Renal cortex interstitium (tissue), 11 donors: ENCODE results near the gene MYL11. TPM values are rescaled to one million over a fixed set of nuclear protein-coding genes. Genes with fewer than 3 reads are reported as not detected.
"Not testable (repeated sequence)": the region's sequence is repeated elsewhere in the genome, so short reads cannot be mapped to it uniquely, and the experiment has no call there.

ENCODE experiments used
- DNase-seq, 11 donors: peaks; one replicate each; pipeline ENCODE4 v3.0.0-alpha.2; 2013; ENCODE audit warnings: low read depth in 9 of 11, low spot score in 4 of 11; ENCODE audit errors: extremely low read depth in 1 of 11
- polyA plus RNA-seq, 3 donors: library from polyadenylated mRNA; unstranded; fragments of 120-200 nt; gene quantifications; one replicate each; pipeline ENCODE4 v1.2.1, GENCODE V29; 2013; ENCODE audit not compliant: insufficient read length in 3 of 3

MYL11 gene
- polyA plus RNA-seq, 3 donors = 0.56 to 4.5 (median 1.2) TPM

DNA sequence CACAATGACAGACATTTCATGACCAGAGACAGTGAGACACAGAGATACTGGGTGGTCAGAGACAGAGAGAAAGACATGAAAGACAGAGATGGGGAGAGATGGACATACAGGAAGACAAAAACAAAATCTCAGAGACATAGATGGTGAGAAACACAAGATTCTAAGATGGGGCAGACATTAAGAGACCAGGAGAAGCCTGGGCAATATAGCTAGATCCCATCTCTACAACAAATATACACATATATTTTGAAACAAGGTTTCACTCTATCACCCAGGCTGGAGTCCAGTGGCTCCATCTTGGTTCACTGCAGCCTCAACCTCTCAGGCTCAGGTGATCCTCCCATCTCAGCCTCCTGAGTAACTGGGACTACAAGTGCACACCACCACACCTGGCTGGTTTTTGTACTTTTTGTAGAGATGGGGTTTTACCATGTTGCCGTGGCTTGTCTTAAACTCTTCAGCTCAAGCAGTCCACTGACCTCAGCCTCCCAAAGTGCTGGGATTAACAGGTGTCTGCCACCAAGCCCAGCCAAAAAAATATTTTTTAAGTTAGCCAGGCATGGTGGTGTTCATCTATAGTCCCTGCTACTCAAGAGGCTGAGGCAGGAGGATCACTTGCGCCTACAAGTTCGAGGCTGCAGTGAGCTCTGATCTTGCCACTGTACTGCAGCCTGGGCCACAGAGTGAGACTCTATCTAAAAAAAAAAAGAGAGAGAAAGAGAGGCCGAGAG lies 5.6 kb downstream of the MYL11 start:
- DNase-seq = no peak

DNA sequence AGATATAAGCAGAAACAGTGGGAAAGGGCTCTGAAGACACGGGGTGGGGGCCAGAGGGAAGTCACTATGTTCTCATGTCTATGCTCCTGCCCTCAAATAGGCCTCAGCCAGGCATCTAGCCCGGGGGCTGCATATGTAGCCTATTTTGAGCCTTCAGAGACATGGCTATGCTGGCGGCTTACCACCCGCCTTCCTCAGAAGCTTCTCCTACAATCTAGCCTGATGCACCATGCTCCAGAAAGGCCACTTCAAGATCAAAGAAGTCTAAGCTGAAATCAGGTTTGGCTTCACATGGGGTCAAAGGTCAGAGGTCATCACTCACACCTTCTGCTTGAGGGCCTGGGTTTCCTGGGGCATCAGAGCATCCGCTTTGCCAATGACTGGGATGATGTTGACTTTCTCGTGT lies 6.2 kb downstream of the MYL11 start:
- DNase-seq = no peak

DNA sequence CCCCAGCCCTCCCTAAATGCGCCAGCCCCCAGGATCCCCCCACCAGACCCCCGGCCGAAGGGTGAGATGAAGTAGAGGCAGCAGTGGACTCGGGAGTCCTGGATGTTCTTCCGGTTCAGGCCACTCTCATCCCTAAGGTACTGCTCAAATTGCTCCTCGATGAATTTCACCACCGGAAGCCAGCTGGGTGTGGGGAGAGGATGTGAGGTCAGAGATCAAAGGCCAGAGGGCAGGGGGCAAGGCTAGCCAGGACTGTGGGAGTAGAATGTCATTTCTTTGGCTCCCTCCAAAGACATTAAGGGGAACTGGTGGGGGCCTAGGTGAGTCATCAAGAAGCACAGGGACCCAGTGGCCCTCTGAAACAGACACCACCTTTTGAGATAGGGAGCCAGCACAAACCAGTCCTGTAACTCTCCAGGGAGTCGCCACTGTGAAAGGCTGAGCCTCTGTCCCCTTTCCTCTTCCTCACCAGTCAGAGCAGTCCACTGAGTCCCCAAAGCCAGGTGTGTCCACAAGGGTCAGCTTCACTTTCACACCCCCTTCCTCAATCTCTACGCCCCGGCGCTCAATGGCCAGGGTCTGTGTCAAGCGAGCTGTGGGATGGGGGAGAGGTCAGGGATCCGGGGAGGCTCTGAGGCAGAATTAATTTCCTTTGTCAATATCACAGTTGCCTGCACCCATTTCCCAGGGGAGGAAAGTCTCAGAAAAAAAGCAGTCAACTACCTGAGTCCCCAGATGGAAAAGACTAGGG lies 6.9 kb downstream of the MYL11 start:
- DNase-seq = no peak

DNA sequence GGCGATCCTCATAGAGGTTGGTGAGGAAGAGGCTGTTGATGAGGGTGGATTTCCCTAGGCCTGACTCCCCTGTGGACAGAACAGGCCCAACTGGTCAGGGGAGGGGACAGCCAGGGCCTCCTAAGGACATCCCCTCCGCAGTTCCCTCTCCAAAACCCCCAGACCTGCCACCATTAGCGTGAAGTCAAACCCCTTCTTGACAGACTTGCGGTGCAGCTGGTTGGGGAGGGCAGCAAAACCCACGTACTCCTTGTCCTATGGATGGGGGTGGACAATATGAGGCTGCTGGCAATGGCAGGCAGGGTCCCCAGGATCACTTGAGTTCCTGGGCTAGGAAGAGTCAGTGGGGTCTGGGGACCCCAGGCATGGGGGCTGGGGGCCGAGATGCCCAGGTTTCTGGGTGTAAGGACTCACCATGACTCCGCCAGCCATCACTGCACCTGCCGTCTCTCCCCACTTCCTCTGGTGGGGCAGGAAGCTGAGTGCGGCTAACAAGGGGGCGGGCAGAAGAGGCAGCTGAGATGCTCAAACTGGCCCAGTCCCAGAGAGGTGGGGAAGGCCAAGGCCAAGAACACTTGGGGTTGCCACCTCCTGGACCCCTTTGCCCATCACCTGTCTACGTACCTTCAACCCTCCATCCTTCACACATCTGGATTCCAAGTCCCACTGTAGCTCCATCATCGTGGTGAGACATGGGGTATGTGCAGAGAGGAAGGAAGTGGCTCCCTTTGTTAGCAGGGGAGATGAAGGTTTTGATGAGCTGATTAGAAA lies 7.7 kb downstream of the MYL11 start, which contains the start of gene SEPTIN1:
TSS of gene SEPTIN1 (minus strand) at position 451 of the 771 bp plus-strand sequence. CDS start at position 432, 19 bp downstream.
- no peak for DNase-seq

DNA sequence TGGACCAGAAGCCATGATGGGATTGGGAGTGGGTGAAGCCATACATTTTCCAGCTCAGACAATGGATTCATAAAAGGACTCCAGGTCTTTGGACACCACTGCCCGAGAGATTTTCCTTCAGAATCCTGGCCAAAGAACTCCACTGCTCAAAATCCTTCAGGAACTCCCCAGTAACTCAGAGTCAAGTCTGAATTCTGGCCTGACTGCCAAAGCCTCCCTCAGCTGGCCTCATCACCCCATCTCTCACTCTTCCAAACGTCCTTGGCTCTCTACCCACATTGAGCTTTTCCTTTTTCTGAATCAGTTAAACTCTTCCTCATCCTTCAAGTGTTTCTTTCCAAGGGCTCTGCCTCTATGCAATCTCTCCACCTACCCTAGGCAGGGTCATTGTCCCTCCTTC lies 8.9 kb downstream of the MYL11 start:
- DNase-seq = no peak

DNA sequence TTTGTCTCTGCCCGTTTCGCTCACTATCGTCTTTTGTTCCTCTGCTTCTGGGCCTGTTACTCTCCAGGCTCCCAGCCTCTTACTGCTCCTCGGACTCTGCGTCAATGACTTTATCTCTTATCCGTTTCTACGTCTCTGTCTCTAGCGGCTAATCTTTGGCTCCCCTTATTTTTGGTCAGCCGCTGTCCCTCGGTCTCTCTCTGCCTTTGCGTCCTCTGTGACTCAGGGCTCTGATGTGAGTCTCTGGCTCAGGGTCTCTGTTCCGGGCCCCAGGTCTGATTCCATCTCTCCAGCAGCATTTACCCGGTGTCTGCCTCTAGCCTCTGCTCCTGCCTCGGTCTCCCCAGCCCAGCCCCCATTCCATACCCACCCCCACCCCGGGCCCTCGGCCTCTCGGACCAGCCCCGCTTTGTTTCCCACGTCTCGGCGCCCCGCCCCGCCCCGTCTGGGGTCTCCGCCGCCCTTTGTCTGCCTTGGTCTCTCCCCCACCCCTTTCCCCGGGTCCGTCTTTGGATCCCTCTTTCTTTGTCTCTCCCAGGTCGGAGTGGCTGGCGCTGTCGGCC lies 20.1 kb downstream of the MYL11 start:
- peak in 1 of 11 donors; percentile 29 for DNase-seq

DNA sequence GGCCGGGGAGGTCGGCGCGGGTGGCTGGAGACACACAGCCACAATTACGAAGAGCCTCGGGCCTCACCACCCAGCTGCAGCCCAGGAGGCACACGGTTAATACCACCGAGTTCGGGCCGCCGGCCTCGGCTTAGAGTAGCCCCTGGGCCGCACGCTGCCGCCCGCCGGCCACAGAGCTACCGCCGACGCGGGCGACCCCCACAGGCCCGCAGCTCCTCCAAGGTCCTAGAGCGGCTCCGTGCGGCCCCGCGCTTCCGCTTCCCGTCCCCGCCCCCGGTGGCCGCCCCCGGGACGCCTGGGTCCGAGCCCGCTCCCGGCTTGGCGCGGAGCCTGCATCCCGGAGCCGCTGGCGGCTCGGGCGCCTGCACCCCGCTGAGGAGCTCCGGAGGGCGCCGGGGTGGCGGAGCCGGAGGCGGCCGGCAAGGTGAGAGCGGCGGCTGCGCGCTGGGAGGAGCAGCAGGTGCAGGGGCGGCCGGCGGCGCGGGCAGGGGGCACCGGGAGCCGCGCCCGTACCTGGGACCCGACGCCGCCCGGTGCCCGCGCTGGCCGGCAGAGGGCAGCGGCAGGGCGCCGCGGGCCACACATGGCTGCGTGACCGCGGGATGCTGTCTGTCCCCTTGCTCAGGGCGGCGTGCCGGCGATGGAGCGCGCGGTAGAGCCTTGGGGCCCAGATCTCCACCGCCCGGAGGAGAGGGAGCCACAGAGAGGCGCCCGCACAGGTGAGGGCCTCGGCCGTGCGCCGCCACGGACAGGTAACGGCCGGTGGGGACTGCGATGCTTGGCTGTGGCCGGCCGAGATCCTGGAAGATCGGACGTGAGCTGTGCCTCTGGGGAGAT lies 20.8 kb downstream of the MYL11 start, which contains the start of gene ZNF48:
TSS of gene ZNF48 (plus strand) at position 266 of the 837 bp plus-strand sequence. CDS start at position 641, 375 bp downstream.
- peak in 9 of 11 donors; percentile 83 to 93 (median 90) for DNase-seq

DNA sequence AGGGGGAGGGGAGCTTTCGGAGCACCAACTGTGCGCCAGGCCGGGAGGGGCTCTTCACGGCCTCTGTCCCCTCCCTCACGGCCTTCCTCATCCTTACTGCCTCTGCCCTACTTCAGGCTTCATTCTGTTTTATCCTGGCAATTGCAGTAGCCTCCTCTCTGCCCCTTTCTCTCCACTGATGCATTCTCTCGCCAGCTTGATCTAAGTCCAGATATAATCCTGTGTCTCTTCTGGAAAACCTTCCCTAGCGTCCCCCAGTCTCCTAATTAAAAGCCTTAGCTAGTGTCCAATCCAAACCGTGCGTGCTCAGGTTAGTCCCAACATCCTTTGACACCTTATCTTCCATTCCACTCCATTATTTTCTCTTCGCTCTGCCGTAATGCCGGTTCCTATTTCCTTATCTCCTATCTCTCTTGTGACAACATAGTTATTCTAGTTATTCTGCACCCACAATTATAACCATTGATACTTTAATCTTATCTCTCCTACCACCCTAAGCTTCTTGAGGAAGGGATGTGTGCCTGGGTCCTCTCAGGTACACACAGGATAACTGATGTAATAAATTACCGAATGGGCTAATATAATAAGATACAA lies 21.5 kb downstream of the MYL11 start:
- no peak for DNase-seq

DNA sequence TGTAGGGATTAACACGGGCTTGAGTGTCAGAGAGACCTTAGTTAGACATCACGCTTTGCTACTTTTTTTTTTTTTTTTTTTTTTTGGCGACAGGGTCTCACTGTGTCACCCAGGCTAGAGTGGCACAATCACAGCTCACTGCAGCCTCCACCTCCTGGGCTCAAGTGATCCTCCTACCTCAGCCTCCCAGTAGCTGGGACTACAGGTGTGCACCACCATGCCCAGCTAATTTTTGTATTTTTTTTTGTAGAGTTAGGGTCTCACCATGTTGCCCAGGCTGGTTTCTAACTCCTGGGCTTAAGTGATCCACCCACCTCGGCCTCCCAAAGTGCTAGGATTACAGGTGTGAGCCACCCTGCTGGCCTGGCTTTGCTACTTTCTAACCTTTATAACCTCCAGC lies 22.0 kb downstream of the MYL11 start:
- not testable (repeated sequence) for DNase-seq

DNA sequence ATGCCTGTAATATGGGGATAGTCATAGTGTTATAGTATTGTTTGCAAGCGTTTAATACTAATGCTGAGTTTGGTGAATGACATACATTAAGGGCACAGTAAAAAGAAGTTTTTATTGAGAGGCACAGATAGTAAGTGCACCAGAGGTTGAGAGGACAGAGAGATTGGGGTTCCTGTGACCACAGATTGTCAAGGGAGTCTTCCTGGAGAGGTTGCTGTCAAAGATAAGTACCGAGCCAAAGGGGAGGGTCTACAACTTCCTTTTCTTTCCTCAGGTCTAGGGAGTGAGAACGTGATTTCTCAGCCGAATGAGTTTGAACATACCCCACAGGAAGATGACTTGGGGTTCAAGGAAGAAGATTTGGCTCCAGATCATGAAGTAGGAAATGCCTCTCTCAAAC lies 22.5 kb downstream of the MYL11 start:
- no peak for DNase-seq

DNA sequence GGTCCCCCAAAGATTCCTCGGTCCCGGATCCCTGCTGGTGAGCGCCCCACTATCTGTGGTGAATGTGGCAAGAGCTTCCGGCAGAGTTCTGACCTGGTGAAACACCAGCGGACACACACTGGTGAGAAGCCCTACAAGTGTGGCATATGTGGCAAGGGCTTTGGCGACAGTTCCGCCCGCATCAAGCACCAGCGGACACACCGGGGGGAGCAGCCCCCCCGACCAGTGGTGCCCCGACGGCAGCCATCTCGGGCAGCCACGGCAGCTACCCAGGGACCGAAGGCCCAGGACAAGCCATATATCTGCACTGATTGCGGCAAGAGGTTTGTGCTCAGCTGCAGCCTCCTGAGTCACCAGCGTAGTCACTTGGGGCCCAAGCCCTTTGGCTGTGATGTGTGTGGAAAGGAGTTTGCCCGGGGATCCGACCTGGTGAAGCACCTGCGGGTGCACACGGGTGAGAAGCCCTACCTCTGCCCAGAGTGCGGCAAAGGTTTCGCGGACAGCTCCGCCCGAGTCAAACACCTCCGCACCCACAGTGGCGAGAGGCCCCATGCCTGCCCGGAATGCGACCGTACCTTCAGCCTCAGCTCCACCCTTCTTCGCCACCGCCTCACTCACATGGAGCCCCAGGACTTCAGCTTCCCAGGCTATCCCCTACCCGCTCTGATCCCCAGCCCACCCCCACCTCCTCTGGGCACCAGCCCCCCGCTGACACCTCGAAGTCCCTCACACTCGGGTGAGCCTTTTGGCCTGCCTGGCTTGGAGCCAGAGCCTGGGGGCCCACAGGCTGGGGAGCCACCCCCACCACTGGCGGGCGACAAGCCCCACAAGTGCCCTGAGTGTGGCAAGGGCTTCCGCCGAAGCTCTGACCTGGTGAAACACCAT lies 23.4 kb downstream of the MYL11 start:
- DNase-seq = no peak

DNA sequence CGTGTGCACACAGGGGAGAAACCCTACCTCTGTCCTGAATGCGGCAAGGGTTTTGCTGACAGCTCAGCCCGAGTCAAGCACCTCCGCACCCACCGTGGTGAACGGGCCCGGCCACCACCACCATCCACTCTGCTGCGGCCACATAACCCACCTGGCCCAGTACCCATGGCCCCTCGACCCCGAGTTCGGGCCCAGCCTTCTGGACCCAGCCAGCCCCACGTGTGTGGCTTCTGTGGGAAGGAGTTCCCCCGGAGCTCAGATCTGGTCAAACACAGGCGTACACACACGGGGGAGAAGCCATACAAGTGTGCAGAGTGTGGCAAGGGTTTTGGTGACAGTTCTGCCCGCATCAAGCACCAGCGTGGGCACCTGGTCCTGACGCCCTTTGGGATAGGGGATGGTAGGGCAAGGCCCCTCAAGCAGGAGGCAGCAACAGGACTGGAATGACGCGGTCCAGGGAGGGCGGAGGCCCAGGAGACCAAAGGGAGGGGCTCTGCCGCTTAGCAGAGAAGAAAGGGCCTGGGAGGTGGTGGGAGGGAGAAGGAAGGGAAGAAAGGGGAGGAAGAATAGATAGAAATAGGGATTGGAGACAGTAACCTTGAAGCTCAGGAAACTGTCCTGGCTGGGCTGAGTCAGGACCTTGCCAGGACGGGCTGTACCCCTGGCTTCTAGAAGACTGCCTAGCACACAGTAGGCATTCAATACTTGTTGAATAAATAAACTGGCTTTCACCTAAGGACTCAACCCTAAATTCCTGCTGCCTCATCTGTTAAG lies 24.2 kb downstream of the MYL11 start:
- DNase-seq = no peak

DNA sequence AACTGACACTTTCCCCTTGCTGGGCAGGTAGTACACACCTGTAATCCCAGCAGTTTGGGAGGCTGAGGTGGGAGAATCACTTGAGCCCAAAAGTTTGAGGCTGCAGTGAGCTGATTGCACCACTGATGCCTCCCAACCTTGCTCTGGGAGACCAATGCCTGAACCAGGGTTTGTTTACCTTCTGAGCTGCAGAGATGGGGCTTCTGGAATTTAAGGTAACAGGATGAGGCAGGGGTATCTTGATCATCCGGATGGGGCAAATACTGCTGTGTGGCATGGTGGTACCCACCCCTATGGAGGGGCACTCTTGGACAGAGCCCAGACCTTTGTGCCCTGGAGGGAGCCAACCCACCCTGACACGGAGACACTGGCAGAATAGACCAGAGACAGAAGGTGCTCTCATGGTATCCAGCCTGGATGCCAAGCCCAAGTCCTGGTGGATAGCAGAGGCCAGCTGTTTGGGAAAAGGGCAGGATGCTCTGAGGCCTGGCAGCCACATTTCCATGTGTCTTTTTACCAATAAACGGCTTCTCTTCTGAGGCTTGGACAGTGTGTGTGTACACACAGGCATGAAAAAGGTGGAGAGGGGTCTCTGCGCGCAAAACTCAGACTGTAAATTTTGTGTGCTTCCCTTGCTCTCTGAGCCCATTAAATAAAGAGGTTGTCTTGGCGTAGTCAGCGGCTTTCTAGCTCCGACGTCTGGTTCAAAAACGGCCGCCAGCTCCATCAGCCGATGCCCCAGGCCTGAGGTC lies 25.0 kb downstream of the MYL11 start:
- no peak for DNase-seq

DNA sequence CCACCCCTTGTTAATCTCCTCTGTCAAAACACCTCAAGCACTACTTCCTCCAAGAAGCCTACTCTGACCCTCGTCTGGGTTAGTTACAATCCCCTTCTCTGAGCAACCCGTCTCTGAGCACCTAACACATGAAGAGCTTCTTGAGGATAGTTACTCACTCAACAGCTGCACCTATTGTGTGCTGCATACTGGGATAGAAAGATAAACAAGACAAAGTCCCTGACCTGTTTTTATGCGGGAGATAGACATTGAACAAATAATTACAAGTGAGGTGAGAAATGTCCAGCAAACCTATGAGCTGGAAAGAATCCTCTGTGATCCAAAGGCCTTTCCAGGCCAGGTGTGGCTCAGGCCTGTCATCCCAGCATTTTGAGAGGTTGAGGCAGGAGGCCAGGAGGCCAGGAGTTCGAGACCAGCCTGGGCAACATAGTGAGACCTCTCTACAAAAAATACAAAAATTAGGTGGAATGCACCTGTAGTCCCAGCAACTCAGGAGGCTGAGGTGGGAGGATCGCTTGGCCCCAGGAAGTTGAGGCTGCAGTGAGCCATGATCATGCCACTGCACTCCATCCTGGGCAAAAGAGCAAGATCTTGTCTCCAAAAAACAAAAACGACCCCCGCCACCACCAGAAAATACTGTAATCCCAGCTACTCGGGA lies 27.3 kb downstream of the MYL11 start:
- no peak for DNase-seq

DNA sequence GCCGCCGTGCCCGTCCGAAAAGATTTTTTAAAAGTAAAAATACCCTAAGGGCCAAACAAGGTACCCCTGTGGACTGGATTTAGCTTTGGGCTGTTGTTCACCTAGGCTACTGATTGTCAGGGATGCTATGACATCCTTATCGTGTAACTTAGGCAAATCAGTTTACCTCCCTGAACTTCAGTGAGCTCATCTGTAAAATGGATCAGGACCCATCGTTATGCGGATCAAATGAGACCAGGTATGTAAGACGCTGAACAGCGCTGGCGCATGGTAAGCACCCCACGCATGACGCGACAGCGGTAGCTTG lies 32.1 kb downstream of the MYL11 start:
- DNase-seq = no peak
